ENCODE results near the gene UBAC1.
A peak's percentile ranks its signal among the peaks of the same experiment; 100 is the strongest.
"Not testable (repeated sequence)": the region's sequence is repeated elsewhere in the genome, so short reads cannot be mapped to it uniquely, and the experiment has no call there.

The UBAC1 gene

DNA sequence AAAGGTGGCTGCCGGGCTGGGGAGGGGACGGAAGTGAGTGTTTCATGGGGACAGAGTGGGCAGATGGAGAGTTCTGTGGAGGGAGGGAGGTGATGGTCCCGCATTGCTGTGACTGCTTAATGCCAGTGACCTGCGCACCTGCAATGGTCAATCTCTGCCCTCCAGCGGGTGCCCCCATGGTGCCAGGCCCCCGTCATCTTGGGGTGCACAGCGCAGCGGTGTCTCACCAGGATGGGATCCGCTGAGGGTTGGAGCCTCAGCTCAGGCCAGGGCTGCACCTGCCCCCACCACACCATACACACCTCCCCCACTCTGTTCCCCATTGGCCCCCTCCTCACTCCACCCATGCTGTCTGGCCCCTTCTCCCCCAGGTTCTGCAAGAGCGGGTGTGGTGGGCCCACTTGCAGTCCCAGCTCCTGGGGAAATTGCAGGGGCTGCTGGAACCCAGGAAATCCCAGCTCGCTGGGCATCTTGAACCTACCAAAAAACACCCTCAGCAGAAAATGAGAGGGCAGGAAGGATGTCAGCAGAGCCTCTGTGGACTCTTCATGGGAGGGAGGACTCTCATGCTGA, 41.8 kb downstream of the UBAC1 start:
- no peak for DNase-seq

DNA sequence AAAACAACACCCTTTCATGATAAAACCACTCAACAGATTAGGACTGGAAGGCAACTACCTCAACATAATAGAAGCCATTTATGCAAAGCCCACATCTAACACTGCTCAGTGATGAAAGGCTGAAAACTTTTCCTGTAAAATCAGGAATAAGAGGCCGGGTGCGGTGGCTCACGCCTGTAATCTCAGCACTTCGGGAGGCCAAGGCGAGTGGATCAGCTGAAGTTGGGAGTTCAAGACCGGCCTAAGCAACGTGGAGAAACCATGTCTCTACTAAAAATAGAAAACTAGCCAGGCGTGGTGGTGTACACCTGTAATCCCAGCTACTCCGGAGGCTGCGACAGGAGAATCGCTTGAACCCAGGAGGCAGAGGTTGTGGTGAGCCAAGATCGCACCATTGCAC, 44.9 kb downstream of the UBAC1 start:
- DNase-seq = not testable (repeated sequence)

DNA sequence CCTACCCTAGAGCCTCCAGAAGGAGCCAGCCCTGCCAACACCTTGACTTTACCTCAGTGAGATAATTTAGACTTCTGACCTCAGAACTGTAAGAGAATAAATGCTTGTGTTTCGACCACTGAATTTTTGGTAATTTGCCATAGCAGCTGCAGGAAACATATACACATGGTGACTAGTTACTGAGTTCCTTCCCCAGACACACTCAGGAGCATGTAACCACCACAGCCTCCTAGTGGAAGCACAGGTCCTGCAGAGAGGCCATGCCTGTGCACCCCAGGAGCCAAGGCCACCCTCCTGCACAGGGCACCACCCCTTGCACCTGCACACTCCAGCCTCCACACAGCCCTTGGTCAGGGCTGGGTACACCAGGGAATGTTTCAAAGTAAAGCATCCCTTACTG, 46.3 kb downstream of the UBAC1 start:
- DNase-seq = no peak

DNA sequence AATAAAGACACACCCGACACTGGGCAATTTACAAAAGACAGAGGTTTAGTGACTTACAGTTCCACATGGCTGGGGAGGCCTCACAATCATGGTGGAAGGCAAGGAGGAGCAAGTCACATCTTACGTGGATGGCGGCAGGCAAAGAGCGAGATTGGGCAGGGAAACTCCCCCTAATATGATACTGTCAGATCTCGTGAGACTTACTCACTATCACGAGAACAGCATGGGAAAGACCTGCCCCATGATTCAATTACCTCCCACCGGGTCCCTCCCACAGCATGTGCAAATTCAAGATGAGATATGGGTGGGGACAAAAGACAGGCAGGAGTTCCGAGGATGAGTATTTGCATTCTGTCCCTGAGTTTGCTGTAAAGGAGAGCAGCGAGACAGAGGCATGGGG, 49.9 kb downstream of the UBAC1 start:
- not testable (repeated sequence) for DNase-seq

DNA sequence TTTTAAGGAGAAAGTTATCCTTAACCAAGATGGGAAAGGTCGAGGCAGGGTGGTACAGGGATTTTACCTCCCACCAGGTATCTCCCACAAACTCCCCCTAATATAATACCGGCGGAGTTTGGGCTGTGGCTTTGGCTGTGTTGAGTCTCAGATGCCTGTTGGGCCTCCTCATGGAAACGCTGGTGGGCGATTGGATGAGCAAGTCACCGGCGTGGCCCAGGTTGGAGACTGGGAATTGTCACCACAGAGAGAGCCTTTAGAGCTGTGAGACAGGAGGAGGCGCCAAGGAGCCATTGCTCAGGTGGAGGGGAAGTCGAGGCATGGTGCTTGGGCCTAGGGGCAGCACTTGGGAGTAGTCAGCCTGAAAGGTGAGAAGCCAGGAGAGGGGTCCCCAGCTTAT, 50.4 kb downstream of the UBAC1 start:
- DNase-seq = no peak

DNA sequence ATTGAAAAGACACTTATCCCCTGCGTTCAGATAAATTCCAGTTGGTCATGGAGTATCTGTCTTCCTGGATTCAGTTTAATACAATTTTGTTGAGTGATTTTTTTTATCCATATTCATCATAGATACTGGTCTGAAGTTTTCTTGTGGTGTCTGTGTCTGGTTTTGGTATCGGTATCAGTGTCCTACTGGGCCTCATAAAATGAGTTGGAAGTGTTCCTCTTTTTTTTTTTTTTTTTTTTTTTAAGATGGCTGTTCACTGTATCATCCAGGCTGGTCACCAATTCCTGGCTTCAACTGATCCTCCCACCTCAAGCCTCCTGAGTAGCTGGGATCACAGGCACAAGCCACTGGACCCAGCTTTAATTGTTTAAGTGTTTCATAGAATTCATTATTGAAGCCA, 51.0 kb downstream of the UBAC1 start:
- DNase-seq = no peak

DNA sequence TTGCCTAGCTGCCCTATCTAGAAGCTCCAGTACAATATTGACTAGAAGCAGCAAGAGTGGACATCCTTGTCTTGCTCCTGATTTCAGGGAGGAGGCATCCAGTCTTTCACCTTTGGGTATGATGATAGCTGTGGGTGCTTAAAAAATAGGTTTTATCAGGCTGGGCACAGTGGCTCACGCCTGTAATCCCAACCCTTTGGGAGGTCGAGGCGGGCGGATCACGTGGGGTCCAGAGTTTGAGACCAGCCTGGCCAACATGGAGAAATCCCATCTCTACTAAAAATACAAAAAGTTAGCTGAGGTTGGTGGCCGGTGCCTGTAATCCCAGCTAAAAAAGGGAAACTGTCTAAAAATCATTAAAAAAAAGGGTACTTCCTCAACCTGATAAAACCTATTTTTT, 51.8 kb downstream of the UBAC1 start:
- no peak for DNase-seq

DNA sequence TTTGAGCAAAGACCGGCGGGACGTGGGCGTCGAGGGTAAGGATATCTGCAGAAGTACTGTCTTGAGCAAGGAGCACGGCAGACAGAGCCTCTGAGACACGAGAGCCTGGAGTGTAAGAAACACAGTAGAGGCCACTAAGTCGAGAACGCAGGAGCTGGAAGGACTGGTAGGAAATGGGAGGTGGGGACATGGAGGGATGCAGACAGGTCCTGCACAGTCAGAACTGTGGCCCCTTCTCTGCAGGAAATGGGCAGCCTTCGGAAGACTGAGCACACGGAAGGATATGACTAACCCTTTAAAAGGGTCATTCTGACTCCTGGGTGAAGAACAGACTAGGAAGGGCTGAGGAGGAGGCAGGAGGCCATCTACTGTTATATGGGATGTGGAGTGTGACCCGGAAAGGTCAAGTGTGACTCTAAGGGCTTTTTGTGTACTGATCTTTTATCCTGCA, 52.4 kb downstream of the UBAC1 start:
- no peak for DNase-seq

DNA sequence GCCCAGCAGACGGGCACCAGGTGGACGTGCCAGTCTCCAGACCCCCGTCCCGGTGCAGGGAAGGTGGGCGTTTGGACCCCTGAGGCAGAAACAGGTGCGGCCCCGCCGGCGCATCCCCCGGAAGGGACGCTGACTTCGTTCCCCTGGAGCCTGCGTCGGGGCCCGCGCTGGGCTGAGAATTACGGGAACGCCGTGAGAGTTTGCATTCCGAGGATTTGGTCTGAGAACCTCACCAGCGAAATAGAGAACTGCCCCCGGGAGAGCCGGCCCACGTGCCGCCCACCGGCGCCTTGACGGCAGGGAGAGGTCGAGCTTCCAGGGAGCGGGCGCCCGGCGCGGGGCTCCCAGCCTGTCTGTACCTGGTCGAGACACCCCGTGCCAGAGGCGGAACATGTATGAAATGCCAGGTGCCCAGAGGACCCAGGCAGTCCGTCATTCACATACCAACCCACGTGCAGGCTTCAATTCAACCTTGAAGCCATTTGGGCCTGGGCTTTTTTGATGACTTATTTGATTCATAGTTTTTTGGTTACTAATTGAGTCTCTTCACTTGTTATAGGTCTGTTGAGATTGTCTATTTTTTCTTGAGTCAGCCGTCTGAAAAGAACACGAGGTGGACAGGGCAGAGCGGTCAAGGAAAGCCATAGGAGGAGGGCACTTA, 53.0 kb downstream of the UBAC1 start:
- no peak for DNase-seq

DNA sequence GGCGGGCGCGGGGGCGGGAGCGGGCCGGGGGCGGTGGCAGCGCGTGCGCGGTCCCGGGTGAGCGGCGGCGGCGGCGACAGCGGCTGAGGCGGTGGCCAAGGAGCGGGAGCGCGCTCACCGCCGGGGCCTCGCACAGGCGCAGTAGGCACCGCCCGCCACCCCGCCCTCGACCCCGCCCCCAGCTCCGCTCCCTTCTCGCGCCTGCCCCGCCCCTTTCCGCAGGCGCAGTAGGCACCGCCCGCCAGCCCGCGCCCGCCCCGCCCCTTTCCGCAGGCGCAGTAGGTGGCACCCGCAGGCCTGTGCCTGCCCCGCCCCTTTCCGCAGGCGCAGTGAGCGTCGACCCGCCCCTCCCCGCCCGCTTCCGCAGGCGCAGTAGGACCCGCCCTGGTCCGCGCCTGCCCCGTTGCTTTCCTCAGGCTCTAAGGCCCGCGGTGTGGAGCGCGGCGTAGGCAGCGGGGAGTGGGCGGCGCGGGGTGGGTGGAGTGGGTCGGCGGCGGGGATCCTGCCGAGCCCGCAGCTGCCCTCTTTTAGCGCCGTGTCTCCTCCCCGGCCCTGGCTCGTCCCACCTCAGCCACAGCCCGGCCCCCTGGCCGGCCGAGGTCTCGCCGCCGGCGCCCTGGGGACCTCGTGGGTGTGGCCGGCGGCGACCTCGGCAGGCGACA, 53.6 kb downstream of the UBAC1 start, which contains the start of gene CAMSAP1:
Gene CAMSAP1, minus strand, starts transcription at position 116 of the 662 bp plus-strand sequence. CDS start 387 bp downstream, outside the sequence.
- peak; percentile 36 for DNase-seq

DNA sequence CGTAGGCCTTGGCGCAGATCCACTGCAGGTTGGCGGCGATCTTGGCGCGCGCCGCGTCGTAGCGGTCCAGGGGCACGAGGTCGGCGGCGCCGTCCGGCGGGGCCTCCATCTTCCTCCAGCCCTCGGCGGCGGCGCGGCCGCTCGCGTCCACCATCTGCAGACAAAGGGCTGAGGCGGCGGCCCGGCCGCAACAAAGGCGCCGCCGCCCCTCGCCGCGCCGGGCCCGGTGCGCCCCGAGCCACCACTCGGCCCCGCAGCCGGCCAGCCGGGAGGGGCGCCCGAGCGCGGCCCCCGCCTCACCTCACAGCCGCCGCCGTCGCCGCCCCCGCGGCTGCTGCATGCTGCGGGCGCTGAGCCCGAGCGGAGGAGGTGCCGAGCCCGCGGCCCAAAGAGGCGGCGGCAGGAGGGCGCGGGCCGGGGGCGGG, 54.2 kb downstream of the UBAC1 start:
- DNase-seq = no peak

DNA sequence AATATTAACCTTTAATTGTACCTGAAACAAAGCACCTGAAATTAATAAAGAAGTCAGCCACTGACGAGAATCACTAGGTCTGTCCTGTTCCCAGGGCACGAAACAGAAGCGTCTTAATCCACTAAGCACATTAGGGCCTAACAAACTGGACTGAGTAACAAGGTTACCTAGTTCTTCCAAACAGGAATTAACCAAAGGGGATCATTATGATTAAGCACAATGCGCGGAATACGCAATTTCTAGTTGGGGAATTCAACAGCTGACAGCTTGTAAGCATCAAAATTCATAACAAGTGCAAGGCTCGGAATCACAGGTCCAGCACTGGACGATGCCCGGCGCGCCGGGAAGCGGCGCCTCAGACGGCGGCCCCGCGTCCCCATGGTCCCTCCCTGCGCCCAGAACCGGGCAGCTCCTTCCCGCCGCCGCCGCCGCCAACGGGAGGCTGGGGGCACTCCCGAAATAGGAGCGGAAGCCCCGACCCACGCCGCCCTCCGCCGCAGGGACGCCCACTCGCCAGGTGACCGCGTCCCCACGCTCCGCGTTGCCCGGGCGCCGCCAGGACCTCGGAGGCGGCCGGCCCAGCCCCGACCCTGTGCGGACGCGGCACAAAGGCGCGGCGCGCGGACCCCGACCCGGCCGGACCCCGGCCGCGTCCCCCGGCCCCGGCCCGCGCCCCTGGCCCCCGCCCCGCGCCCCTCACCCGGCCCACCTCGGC, 54.7 kb downstream of the UBAC1 start:
- DNase-seq = no peak

DNA sequence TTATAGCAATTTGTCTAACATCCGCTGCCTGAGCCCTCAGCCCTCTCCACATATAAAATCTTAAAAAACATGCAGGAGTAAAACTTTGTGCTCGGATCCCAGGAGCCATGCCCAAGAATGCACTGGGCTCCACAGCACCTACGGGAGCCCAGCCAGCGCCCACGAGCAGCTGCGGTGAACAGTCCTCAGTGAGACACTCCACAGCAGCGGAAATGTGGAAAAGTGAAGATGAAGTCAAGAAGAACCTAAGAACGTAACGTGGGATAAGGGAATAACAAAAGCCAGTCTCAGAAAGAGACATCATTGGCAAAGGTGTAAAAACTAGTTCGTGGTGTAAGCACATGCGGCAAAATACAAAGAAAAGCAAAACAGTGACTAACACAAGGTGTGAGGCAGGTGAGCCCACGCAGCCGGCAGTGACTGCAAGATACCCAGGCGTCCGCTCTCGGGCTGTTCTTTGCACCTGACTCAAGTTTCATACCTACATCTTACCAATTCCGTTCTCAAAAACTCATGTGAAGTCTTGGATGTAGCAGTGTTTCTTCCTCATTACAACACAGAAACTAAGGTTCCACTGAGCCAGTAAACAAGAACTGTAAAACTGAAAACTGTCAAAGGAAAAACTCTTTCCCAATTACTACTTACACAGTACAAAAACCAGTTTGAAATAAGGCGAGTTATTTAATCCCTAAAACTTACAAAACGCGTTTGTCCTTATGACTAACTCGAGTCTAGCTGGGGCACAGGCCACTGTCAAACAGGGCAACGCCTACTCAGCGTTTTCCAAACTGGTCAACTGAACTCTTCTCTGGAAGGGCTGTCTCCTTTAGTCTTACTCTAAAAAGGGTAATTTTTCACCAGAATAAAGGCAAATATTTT, 55.6 kb downstream of the UBAC1 start:
- DNase-seq = no peak

DNA sequence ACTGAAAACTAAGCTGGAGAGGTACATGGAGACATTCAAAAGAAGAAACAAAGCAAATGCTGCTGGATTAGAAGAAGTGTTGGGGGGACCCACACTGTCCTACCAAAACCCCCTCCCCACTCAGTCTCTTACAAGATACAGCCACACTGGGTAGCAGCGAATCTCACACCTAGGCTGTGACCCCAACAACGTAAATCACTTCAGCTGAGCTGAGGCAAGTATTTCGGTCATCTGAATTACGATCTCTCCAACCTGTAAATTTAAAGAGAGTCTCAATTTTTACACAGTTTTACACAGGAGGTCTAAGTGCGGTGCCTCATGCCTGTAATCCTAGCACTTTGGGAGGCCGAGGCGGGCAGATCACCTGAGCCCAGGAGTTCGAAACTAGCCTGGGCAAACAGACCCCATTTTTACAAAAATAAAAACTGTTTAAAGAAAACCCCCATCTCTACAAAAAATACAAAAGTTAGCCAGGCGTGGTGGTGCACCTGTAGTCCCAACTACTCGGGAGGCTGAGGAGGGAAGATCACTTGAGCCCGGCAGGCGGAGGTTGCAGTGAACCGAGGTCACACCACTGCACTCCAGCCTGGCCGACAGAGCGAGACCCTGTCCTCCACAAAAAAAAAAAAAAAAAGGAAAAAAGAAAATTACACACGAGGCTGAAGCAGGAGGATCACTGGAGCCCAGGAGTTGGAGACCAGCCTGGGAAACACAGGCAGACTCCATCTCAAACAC, 57.2 kb downstream of the UBAC1 start:
- no peak for DNase-seq

DNA sequence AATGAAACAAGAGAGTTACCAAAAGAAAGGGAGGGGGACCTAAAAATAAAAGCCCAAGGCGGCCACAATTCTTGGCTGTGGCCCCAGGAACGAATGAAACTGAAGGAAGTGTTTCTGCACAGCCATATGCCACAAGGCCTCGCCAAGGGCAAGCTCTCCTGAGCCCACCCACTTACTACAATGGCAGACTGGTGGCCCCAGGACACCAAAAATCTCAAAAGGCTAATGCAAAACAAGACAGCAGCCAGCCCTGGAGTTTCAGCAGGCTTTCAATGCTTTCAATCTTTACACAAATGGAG, 57.9 kb downstream of the UBAC1 start:
- no peak for DNase-seq

DNA sequence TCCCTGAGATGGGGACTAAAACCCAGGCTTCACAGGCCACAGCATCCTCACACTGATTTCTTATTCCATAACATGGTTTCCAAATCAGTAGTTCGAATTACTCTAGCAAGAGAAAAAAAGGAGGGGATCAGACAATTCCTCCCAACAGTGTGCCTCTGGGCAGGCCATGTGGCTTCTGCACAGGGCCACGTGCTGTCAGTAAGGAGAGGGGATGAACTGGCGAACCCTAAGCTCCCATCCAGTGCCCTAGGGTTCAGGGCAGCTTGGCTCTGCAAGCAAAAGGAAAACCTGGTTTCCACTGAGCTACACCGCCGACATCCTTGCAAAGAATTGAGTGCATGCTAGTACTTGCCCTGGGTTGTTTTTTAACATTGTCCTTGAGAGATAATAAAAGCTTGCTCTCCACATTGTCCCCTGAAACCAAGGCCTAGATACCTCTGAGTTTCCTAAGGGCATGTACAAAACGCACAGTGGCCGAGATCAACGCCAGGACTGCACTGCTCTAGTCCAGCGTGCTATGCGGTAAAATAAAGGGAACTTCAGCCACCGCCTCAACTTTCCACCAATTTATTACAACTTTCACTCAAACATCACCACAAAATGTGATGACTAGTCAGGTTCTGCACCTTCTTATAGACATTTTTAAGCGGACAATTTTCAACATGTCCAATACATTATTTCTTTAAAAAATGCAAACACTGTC, 58.4 kb downstream of the UBAC1 start:
- no peak for DNase-seq

DNA sequence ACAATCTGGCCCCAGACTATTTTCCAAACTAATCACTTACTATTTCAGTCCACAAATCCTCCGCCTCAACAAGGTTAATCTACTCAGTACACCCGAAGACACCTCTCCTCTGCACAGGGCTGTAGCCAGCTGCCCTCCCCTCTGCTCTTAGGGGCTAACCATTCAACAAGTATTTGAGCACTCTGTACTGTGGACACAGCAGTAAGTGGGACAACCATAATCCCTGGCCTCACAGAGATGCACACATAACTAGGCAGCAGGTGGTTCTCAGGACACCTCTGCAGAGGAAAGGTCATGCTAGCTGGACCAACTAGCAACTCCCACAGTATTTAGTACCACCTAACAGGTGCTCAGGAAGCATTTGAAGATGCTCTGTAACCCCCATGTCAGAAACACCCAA, 59.3 kb downstream of the UBAC1 start:
- DNase-seq = no peak

DNA sequence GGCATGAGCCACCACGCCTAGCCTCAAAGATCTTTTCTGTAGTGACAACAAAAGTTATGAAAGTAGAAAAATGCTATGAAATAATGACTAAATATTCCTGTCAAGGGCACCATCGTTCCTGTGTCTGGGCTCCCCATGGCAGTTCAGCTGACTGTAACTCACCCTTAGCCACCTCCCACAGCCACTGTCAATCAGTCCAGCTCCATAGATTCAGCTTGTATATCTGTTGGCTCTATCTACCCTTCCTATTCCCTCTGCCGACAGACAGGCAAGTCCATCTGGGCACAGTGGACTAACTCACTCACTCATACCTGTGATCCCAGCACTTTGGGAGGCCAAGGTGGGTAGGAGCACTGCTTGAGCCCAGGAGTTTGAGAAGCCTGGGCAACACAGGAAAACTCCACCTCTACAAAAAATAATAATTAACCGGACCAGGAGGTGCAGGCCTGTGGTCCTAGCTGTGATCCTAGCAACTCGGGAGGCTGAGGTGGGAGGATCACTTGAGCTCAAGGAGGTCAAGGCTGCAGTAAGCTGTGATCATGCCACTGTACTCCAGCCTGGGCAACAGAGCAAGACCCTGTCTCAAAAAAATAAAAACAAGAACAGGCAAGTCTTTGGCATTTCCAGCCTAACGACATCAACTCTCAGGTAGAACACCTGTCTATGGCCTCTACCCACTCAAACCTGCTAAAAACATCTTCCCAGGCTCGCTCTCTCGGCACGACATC, 60.0 kb downstream of the UBAC1 start:
- DNase-seq = no peak

DNA sequence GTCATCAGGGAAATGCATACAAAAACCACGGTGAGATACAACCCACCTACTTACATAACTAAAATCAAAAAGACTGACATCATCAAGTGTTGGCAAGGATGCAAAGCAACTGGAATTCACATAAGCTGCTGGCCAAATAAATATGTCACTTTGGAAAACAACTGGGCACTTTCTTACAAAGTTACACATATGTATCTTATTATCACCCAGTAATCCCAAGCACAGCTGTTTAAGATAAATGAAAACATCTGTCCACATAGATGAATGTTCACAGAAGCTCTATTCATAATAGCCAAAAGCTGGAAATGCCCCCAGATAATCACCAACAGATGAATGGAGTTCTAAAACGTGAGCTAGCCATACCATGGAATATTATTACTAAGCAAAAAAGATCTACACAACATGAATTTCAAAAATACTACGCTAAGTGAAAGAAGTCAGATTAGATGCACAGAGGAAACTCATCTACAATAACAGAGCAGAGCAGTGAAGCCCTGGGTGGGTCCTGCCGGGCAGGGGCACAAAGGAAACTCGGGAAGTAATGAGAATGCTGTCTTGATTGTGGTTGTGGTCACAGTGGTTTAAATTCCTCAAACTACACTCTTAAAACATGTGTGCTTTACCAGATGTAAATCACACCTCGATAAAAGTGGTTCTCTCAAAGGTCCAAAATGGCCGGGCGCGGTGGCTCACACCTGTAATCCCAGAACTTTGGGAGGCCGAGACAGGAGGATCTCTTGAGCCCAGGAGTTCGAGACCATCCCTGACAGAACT, 62.4 kb downstream of the UBAC1 start:
- DNase-seq = no peak

DNA sequence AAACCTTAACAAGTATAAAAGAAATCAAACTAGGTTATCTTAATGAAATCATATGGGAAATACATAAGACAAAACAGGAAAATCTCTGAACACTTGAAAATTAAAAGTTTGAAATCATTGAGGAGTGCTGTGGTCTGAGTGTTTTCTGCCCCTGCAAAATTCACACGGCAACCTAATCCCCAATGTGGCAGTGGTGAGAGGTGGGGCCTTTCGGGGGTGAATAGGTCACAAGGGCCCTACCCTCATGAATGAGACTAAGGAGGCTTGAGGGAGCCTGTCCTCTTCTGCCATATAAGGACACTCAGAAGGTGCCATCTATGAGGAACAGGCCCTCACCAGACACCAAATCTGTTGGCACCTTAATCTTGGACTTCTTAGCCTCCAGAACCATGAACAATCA, 64.5 kb downstream of the UBAC1 start:
- no peak for DNase-seq

Measured in NCI-H187 treated with DMSO at 0.1 percent for 48 hours (cell line).